ENCODE data around the gene KCNK5.

KCNK5 gene

GRCh38 chr6:39171489-39172376, 57.5 kb downstream of the KCNK5 start:
- no peak for DNase-seq (ENCODE audit: low read depth in 2 of 2)

- no peak for DNase-seq (ENCODE audit: low read depth in 2 of 2)
Measured at GRCh38 chr6:39170860-39171259, 58.4 kb downstream of the KCNK5 start.

GRCh38 chr6:39170389-39170788, 58.9 kb downstream of the KCNK5 start:
- DNase-seq (ENCODE audit: low read depth in 2 of 2): no peak

GRCh38 chr6:39169448-39170344, 59.6 kb downstream of the KCNK5 start:
- DNase-seq (ENCODE audit: low read depth in 2 of 2): no peak

- no peak for DNase-seq (ENCODE audit: low read depth in 2 of 2)
Measured at GRCh38 chr6:39167866-39168625, 61.2 kb downstream of the KCNK5 start.

GRCh38 chr6:39167321-39167720, 62.0 kb downstream of the KCNK5 start:
- DNase-seq (ENCODE audit: low read depth in 2 of 2): no peak

GRCh38 chr6:39166912-39167290, 62.4 kb downstream of the KCNK5 start:
- no peak for DNase-seq (ENCODE audit: low read depth in 2 of 2)

- peak; percentile 84 for DNase-seq (ENCODE audit: low read depth in 2 of 2)
Measured at GRCh38 chr6:39166189-39166911, 62.9 kb downstream of the KCNK5 start.

- no peak for DNase-seq (ENCODE audit: low read depth in 2 of 2)
Measured at GRCh38 chr6:39157511-39157910, 71.8 kb downstream of the KCNK5 start.

GRCh38 chr6:39156801-39157200, 72.5 kb downstream of the KCNK5 start:
- DNase-seq (ENCODE audit: low read depth in 2 of 2): no peak

- DNase-seq (ENCODE audit: low read depth in 2 of 2): no peak
Measured at GRCh38 chr6:39154705-39155104, 74.6 kb downstream of the KCNK5 start.

GRCh38 chr6:39153766-39154397, 75.4 kb downstream of the KCNK5 start:
- no peak for DNase-seq (ENCODE audit: low read depth in 2 of 2)

GRCh38 chr6:39152262-39152661, 77.0 kb downstream of the KCNK5 start:
- no peak for DNase-seq (ENCODE audit: low read depth in 2 of 2)

GRCh38 chr6:39151211-39151610, 78.1 kb downstream of the KCNK5 start:
- DNase-seq (ENCODE audit: low read depth in 2 of 2): no peak

GRCh38 chr6:39144481-39145173, 84.6 kb downstream of the KCNK5 start:
- DNase-seq (ENCODE audit: low read depth in 2 of 2): no peak

- DNase-seq (ENCODE audit: low read depth in 2 of 2): peak in 1 of 2 donors; percentile 10
Measured at GRCh38 chr6:39143238-39143930, 85.9 kb downstream of the KCNK5 start.

- DNase-seq (ENCODE audit: low read depth in 2 of 2): no peak
Measured at GRCh38 chr6:39140556-39141167, 88.6 kb downstream of the KCNK5 start.

Data from stimulated activated CD4-positive, alpha-beta T cell treated with anti-CD3 and anti-CD28 coated beads, Interleukin-1b, Interleukin-23, amount 100 ng/mL, for 4 hours (primary cell).